CD1c-positive myeloid dendritic cell (primary cell): Measurements from ENCODE around the gene PTPRG.

Experiments used
- DNase-seq: peaks from one replicate; pipeline ENCODE4 v3.0.0-alpha.2; 2016; ENCODE audit errors: extremely low spot score

Gene PTPRG

GRCh38 chr3:62183969-62184368 lies 622.6 kb downstream of the PTPRG start:
- no peak for DNase-seq

GRCh38 chr3:62184559-62184958 lies 623.2 kb downstream of the PTPRG start:
- peak; percentile 23 for DNase-seq

GRCh38 chr3:62187022-62187431 lies 625.7 kb downstream of the PTPRG start:
- DNase-seq = no peak

GRCh38 chr3:62188681-62189375 lies 627.5 kb downstream of the PTPRG start:
- DNase-seq = peak; percentile 71

GRCh38 chr3:62189376-62189698 lies 628.0 kb downstream of the PTPRG start:
- no peak for DNase-seq

GRCh38 chr3:62192891-62193290 lies 631.5 kb downstream of the PTPRG start:
- DNase-seq = no peak

GRCh38 chr3:62193586-62194345 lies 632.4 kb downstream of the PTPRG start:
- no peak for DNase-seq

GRCh38 chr3:62197350-62198012 lies 636.1 kb downstream of the PTPRG start:
- DNase-seq = no peak

GRCh38 chr3:62199126-62199525 lies 637.8 kb downstream of the PTPRG start:
- no peak for DNase-seq

GRCh38 chr3:62201438-62202035 lies 640.2 kb downstream of the PTPRG start:
- DNase-seq = peak; percentile 10

- no peak for DNase-seq
Observed at GRCh38 chr3:62203152-62203551, 641.8 kb downstream of the PTPRG start.

- DNase-seq = no peak
Observed at GRCh38 chr3:62203561-62203960, 642.2 kb downstream of the PTPRG start.

GRCh38 chr3:62207197-62207596 lies 645.8 kb downstream of the PTPRG start:
- DNase-seq = no peak

GRCh38 chr3:62208385-62208784 lies 647.0 kb downstream of the PTPRG start:
- no peak for DNase-seq

GRCh38 chr3:62209101-62209500 lies 647.7 kb downstream of the PTPRG start:
- DNase-seq = no peak

- no peak for DNase-seq
Observed at GRCh38 chr3:62210011-62210410, 648.6 kb downstream of the PTPRG start.

- DNase-seq = no peak
Observed at GRCh38 chr3:62211675-62212429, 650.5 kb downstream of the PTPRG start.

GRCh38 chr3:62214850-62215249 lies 653.5 kb downstream of the PTPRG start:
- DNase-seq = no peak

GRCh38 chr3:62220616-62221015 lies 659.2 kb downstream of the PTPRG start:
- DNase-seq = no peak

- DNase-seq = no peak
Observed at GRCh38 chr3:62225051-62225450, 663.7 kb downstream of the PTPRG start.

- no peak for DNase-seq
Observed at GRCh38 chr3:62226601-62227339, 665.4 kb downstream of the PTPRG start.
